Fibroblast of lung (primary cell): Measurements from ENCODE around the gene CNOT2. TPM values are rescaled to one million over a fixed set of nuclear protein-coding genes. Genes with fewer than 3 reads are reported as not detected.

Experiments used
- DNase-seq, 2 donors: peaks; one replicate each; pipeline versions ENCODE4 v3.0.0 to v3.0.0-alpha.2; 2010; ENCODE audit warnings: low read depth in 2 of 2
- H2AFZ ChIP-seq: 2 replicates; pipeline ENCODE4 v1.5.1; 2012; ENCODE audit warnings: low read length, control low read depth, inconsistent platforms
- H3K27ac ChIP-seq: 2 replicates; pipeline ENCODE4 v1.5.1; 2011; ENCODE audit warnings: low read length, control low read depth; ENCODE audit not compliant: insufficient read depth
- H3K27me3 ChIP-seq: 2 replicates; pipeline ENCODE4 v1.5.1; 2011; ENCODE audit warnings: mild to moderate bottlenecking, low read length; ENCODE audit not compliant: control insufficient read depth, insufficient read depth
- H3K36me3 ChIP-seq: 2 replicates; pipeline ENCODE4 v1.5.1; 2011; ENCODE audit warnings: low read length; ENCODE audit not compliant: control insufficient read depth, insufficient read depth
- H3K4me1 ChIP-seq: 2 replicates; pipeline ENCODE4 v1.5.1; 2011; ENCODE audit warnings: low read length; ENCODE audit not compliant: control insufficient read depth, insufficient read depth; ENCODE audit errors: extremely low read depth
- H3K4me2 ChIP-seq: 2 replicates; pipeline ENCODE4 v1.5.1; 2011; ENCODE audit warnings: low read length, control low read depth; ENCODE audit not compliant: insufficient read depth; ENCODE audit errors: extremely low read depth
- H3K4me3 ChIP-seq, 4 experiments: fragments of 200-600 bp in 1 of 4; sonication (generic) in 1 of 4; replicated peaks in 1 of 4; 2 replicates each; pipeline ENCODE4 v1.5.1; 2011 to 2016; ENCODE audit warnings: low read length in 4 of 4, low read depth in 3 of 4, mild to moderate bottlenecking in 3 of 4, control low read depth in 2 of 4, inconsistent platforms in 1 of 4, mixed read lengths in 1 of 4; ENCODE audit not compliant: insufficient read depth in 1 of 4; ENCODE audit errors: control extremely low read depth in 1 of 4
- H3K79me2 ChIP-seq: 2 replicates; pipeline ENCODE4 v1.5.1; 2012; ENCODE audit warnings: mild to moderate bottlenecking, low read length, inconsistent platforms; ENCODE audit not compliant: control insufficient read depth, insufficient read depth
- H3K9ac ChIP-seq: 2 replicates; pipeline ENCODE4 v1.5.1; 2011; ENCODE audit warnings: mild to moderate bottlenecking, low read length, control low read depth; ENCODE audit not compliant: insufficient read depth
- H3K9me3 ChIP-seq: 2 replicates; pipeline ENCODE4 v1.5.1; 2012; ENCODE audit warnings: low read depth, low read length; ENCODE audit not compliant: control insufficient read depth, insufficient read depth
- H4K20me1 ChIP-seq: 2 replicates; pipeline ENCODE4 v1.5.1; 2011; ENCODE audit warnings: low read length; ENCODE audit not compliant: control insufficient read depth, insufficient read depth; ENCODE audit errors: extremely low read depth
- CTCF ChIP-seq, 2 donors: IDR thresholded peaks in 1 of 2; conservative IDR thresholded peaks in 1 of 2; 1 replicate in 1 of 2; 2 replicates in 1 of 2; pipeline ENCODE4 v1.5.1; 2011 to 2012; ENCODE audit warnings: low read length in 2 of 2, control low read depth in 1 of 2, inconsistent platforms in 1 of 2, low read depth in 1 of 2, mild to moderate bottlenecking in 1 of 2
- EZH2 ChIP-seq: IDR thresholded peaks from 2 replicates; pipeline ENCODE4 v1.5.1; 2012; ENCODE audit warnings: low read length, control low read depth, mild to moderate bottlenecking; ENCODE audit errors: missing control alignments
- polyA plus RNA-seq, 2 donors: library from polyadenylated mRNA; depleted of rRNA in 1 of 2; stranded (reverse) in 1 of 2; unstranded in 1 of 2; fragments of >200 nt; gene quantifications; 2 replicates each; pipeline ENCODE4 v1.2.1, GENCODE V29; 2011 to 2012; ENCODE audit warnings: missing spikeins in 1 of 2
- total RNA-seq: library from RNA; depleted of rRNA; stranded (reverse); fragments of >200 nt; gene quantifications from 2 replicates; pipeline ENCODE4 v1.2.1, GENCODE V29; 2014

The CNOT2 gene
- total and polyA plus RNA-seq, 2 donors (not counting 1 experiment from before 2014, with no cell fraction given) = 95.2 to 116 TPM

- H3K4me2 ChIP-seq = no peak overlapping the region
- H3K27me3 ChIP-seq = no peaks in the 10 kb centered on the region
- DNase-seq = no peak
Observed at GRCh38 chr12:70354787-70355186, 111.6 kb downstream of the CNOT2 start.

GRCh38 chr12:70355972-70356371 lies 112.7 kb downstream of the CNOT2 start:
- H3K9me3 ChIP-seq = no peaks in the 10 kb centered on the region
- no peak overlapping the region for H2AFZ ChIP-seq
- no peaks in the 10 kb centered on the region for H3K4me1 ChIP-seq
- H3K79me2 ChIP-seq = no peaks in the 10 kb centered on the region
- TF ChIP-seq EZH2 = no peak
- no peak for TF ChIP-seq CTCF (conservative IDR thresholded peaks at IDR 0.05 in 1 of 2, IDR thresholded peaks at IDR 0.05 in 1 of 2; ENCODE audit: low read depth in 1 of 2, low read length in 2 of 2)
- no peak overlapping the region for H3K27ac ChIP-seq
- H3K9ac ChIP-seq = no peak overlapping the region
- no peak overlapping the region for H3K4me3 ChIP-seq
- no peak for DNase-seq
- H3K4me2 ChIP-seq = no peak overlapping the region
- no peaks in the 10 kb centered on the region for H4K20me1 ChIP-seq
- no peaks in the 10 kb centered on the region for H3K36me3 ChIP-seq
- H3K27me3 ChIP-seq = no peaks in the 10 kb centered on the region

More at GRCh38 chr12:70354787-70355186, 111.6 kb downstream of the CNOT2 start:
- Histone ChIP-seq H3K9me3 (no peaks in the 10 kb centered on the region), H3K4me1 (no peaks in the 10 kb centered on the region), H2AFZ (no peak overlapping the region), H3K36me3 (no peaks in the 10 kb centered on the region), H3K27ac (no peak overlapping the region), H3K79me2 (no peaks in the 10 kb centered on the region), H4K20me1 (no peaks in the 10 kb centered on the region), H3K9ac (no peak overlapping the region), H3K4me3 (no peak overlapping the region)
- TF ChIP-seq EZH2 (no peak), CTCF (conservative IDR thresholded peaks at IDR 0.05 in 1 of 2, IDR thresholded peaks at IDR 0.05 in 1 of 2; ENCODE audit: low read depth in 1 of 2, low read length in 2 of 2) (no peak)

GRCh38 chr12:70359458-70360197 lies 116.4 kb downstream of the CNOT2 start:
- no peak overlapping the region for H3K4me2 ChIP-seq
- H4K20me1 ChIP-seq = no peaks in the 10 kb centered on the region
- no peaks in the 10 kb centered on the region for H3K9me3 ChIP-seq
- no peaks in the 10 kb centered on the region for H3K36me3 ChIP-seq
- H3K4me1 ChIP-seq = no peaks in the 10 kb centered on the region
- H3K79me2 ChIP-seq = no peaks in the 10 kb centered on the region
- no peaks in the 10 kb centered on the region for H3K27me3 ChIP-seq
- TF ChIP-seq CTCF (conservative IDR thresholded peaks at IDR 0.05 in 1 of 2, IDR thresholded peaks at IDR 0.05 in 1 of 2; ENCODE audit: low read depth in 1 of 2, low read length in 2 of 2) (no peak), EZH2 (no peak)
- H3K4me3 ChIP-seq = no peak overlapping the region
- H3K27ac ChIP-seq = no peak overlapping the region
- no peak for DNase-seq
- no peak overlapping the region for H3K9ac ChIP-seq
- no peak overlapping the region for H2AFZ ChIP-seq
